H9 (cell line): ENCODE data around the gene EPB41L4B. TPM values are rescaled to one million over a fixed set of nuclear protein-coding genes. Genes with fewer than 3 reads are reported as not detected.

Experiments used
- DNase-seq: peaks from one replicate; pipeline ENCODE4 v3.0.0-alpha.2; 2017
- H2AFZ ChIP-seq: one replicate; pipeline ENCODE4 v1.6.1; 2013; ENCODE audit warnings: mild to moderate bottlenecking, low read length, control low read depth, moderate library complexity
- H2AK5ac ChIP-seq: 2 replicates; pipeline ENCODE4 v1.6.1; 2013; ENCODE audit warnings: low read length, control low read depth, mixed read lengths; ENCODE audit not compliant: insufficient read length
- H2BK120ac ChIP-seq: one replicate; pipeline ENCODE4 v1.6.1; 2013; ENCODE audit warnings: low read depth, mild to moderate bottlenecking, low read length, control low read depth, inconsistent platforms; ENCODE audit not compliant: poor library complexity, severe bottlenecking
- H2BK12ac ChIP-seq: 2 replicates; pipeline ENCODE4 v1.6.1; 2013; ENCODE audit warnings: low read length, control low read depth, mixed read lengths, low read depth; ENCODE audit not compliant: insufficient read length
- H2BK15ac ChIP-seq: 2 replicates; pipeline ENCODE4 v1.6.1; 2013; ENCODE audit warnings: low read depth, low read length, control low read depth
- H2BK20ac ChIP-seq: one replicate; pipeline ENCODE4 v1.6.1; 2013; ENCODE audit warnings: low read depth, mild to moderate bottlenecking, low read length, control low read depth, inconsistent platforms; ENCODE audit not compliant: poor library complexity, severe bottlenecking
- H2BK5ac ChIP-seq: 2 replicates; pipeline ENCODE4 v1.6.1; 2013; ENCODE audit warnings: low read length, control low read depth, mixed read lengths; ENCODE audit not compliant: insufficient read length
- H3K14ac ChIP-seq: 2 replicates; pipeline ENCODE4 v1.6.1; 2013; ENCODE audit warnings: low read length, control low read depth; ENCODE audit not compliant: insufficient read depth
- H3K18ac ChIP-seq: 2 replicates; pipeline ENCODE4 v1.6.1; 2013; ENCODE audit warnings: low read depth, mild to moderate bottlenecking, mixed read lengths, low read length, control low read depth; ENCODE audit not compliant: insufficient read length
- H3K23ac ChIP-seq: 2 replicates; pipeline ENCODE4 v1.6.1; 2013; ENCODE audit warnings: low read length, control low read depth, mixed read lengths, low read depth; ENCODE audit not compliant: insufficient read length
- H3K23me2 ChIP-seq: 2 replicates; pipeline ENCODE4 v1.6.1; 2013; ENCODE audit warnings: low read depth, mild to moderate bottlenecking, mixed read lengths, low read length, control low read depth; ENCODE audit not compliant: insufficient read length, poor library complexity, severe bottlenecking
- H3K27ac ChIP-seq: 2 replicates; pipeline ENCODE4 v1.5.1; 2013; ENCODE audit warnings: low read length, control low read depth, mixed read lengths, low read depth; ENCODE audit not compliant: insufficient read length
- H3K27me3 ChIP-seq: 2 replicates; pipeline ENCODE4 v1.6.1; 2013; ENCODE audit warnings: low read length, control low read depth, inconsistent platforms; ENCODE audit not compliant: insufficient read depth
- H3K4ac ChIP-seq: 2 replicates; pipeline ENCODE4 v1.6.1; 2013; ENCODE audit warnings: low read depth, mild to moderate bottlenecking, control low read depth, inconsistent platforms, low read length, moderate library complexity
- H3K4me1 ChIP-seq: 2 replicates; pipeline ENCODE4 v1.6.1; 2013; ENCODE audit warnings: low read length, control low read depth, inconsistent platforms; ENCODE audit not compliant: insufficient read depth
- H3K4me2 ChIP-seq: 2 replicates; pipeline ENCODE4 v1.6.1; 2013; ENCODE audit warnings: low read length, control low read depth, mixed read lengths; ENCODE audit not compliant: insufficient read length, insufficient read depth
- H3K56ac ChIP-seq: 2 replicates; pipeline ENCODE4 v1.6.1; 2013; ENCODE audit warnings: low read depth, mild to moderate bottlenecking, mixed read lengths, low read length, control low read depth; ENCODE audit not compliant: insufficient read length
- H3K79me1 ChIP-seq: 2 replicates; pipeline ENCODE4 v1.6.1; 2013; ENCODE audit warnings: low read depth, mild to moderate bottlenecking, moderate library complexity, low read length, control low read depth, inconsistent platforms; ENCODE audit not compliant: insufficient read depth, poor library complexity, severe bottlenecking
- H3K79me2 ChIP-seq: 2 replicates; pipeline ENCODE4 v1.6.1; 2013; ENCODE audit warnings: low read length, control low read depth, inconsistent platforms; ENCODE audit not compliant: insufficient read depth
- H3K9ac ChIP-seq: 2 replicates; pipeline ENCODE4 v1.6.1; 2013; ENCODE audit warnings: low read length, control low read depth, mixed read lengths; ENCODE audit not compliant: insufficient read length; ENCODE audit errors: extremely low read depth
- H3K9me3 ChIP-seq: one replicate; pipeline ENCODE4 v1.6.1; 2013; ENCODE audit warnings: low read depth, low read length, inconsistent platforms; ENCODE audit not compliant: control insufficient read depth
- H3T11ph ChIP-seq: one replicate; pipeline ENCODE4 v1.6.1; 2013; ENCODE audit warnings: mild to moderate bottlenecking, low read length, control low read depth, inconsistent platforms
- H4K20me1 ChIP-seq: one replicate; pipeline ENCODE4 v1.6.1; 2013; ENCODE audit not compliant: control insufficient read depth, insufficient read length, insufficient read depth
- H4K5ac ChIP-seq: 2 replicates; pipeline ENCODE4 v1.6.1; 2013; ENCODE audit warnings: low read depth, mild to moderate bottlenecking, mixed read lengths, low read length, control low read depth; ENCODE audit not compliant: insufficient read length
- H4K8ac ChIP-seq: replicated peaks from 2 replicates; pipeline ENCODE4 v1.6.1; 2013; ENCODE audit warnings: low read length, control low read depth, mixed read lengths, low read depth; ENCODE audit not compliant: insufficient read length
- H4K91ac ChIP-seq: 2 replicates; pipeline ENCODE4 v1.6.1; 2013; ENCODE audit warnings: low read depth, mild to moderate bottlenecking, moderate library complexity, mixed read lengths, low read length, control low read depth; ENCODE audit not compliant: insufficient read length
- H3K27ac Mint-ChIP-seq, 3 experiments: 2 replicates in 2 of 3; 3 replicates in 1 of 3; pipeline ENCODE4 v1.8.0; 2020 to 2021; ENCODE audit warnings: mixed read lengths in 3 of 3, mild to moderate bottlenecking in 1 of 3, moderate library complexity in 1 of 3
- H3K27me3 Mint-ChIP-seq: 2 replicates; pipeline ENCODE4 v1.8.0; 2021; ENCODE audit warnings: low read depth, mild to moderate bottlenecking, moderate library complexity, mixed read lengths
- H3K36me3 Mint-ChIP-seq, 3 experiments: 2 replicates in 2 of 3; 3 replicates in 1 of 3; pipeline ENCODE4 v1.8.0; 2020 to 2021; ENCODE audit warnings: low read depth in 3 of 3, mixed read lengths in 3 of 3; ENCODE audit not compliant: insufficient read depth in 1 of 3
- H3K4me1 Mint-ChIP-seq, 2 experiments: 2 replicates each; pipeline ENCODE4 v1.8.0; 2020; ENCODE audit warnings: mixed read lengths in 2 of 2
- H3K4me3 Mint-ChIP-seq, 2 experiments: 2 replicates in 1 of 2; 3 replicates in 1 of 2; pipeline ENCODE4 v1.8.0; 2020 to 2021; ENCODE audit warnings: mild to moderate bottlenecking in 2 of 2, mixed read lengths in 2 of 2, moderate library complexity in 1 of 2
- H3K9me3 Mint-ChIP-seq, 2 experiments: 2 replicates in 1 of 2; 3 replicates in 1 of 2; pipeline ENCODE4 v1.8.0; 2020; ENCODE audit warnings: mild to moderate bottlenecking in 2 of 2, mixed read lengths in 2 of 2, moderate library complexity in 1 of 2
- WGBS: extraction: QIAGEN DNeasy Blood & Tissue Kit; methylation state at CpG from one replicate; pipeline ENCODE4 v1.1.7; 2013; ENCODE audit warnings: missing lambda C conversion rate, low lambda C conversion rate, mixed read lengths; ENCODE audit not compliant: insufficient read length; ENCODE audit errors: extremely low coverage; 5-methylcytosine and 5-hydroxymethylcytosine counted together
- total RNA-seq: library from RNA; stranded (reverse); gene quantifications from 2 replicates; pipeline ENCODE4 v1.2.1, GENCODE V29; 2021
- TF ChIP-seq, protein P1 (sequence below): fragments of 200-600 bp; sonication (generic); conservative IDR thresholded peaks from 3 replicates; pipeline ENCODE4 v1.8.0; 2021; ENCODE audit warnings: antibody characterized with exemption, mild to moderate bottlenecking

The EPB41L4B gene
- total RNA-seq, 1 experiment from 2014 or later: 18.9 TPM

- TF ChIP-seq, protein P1, sequence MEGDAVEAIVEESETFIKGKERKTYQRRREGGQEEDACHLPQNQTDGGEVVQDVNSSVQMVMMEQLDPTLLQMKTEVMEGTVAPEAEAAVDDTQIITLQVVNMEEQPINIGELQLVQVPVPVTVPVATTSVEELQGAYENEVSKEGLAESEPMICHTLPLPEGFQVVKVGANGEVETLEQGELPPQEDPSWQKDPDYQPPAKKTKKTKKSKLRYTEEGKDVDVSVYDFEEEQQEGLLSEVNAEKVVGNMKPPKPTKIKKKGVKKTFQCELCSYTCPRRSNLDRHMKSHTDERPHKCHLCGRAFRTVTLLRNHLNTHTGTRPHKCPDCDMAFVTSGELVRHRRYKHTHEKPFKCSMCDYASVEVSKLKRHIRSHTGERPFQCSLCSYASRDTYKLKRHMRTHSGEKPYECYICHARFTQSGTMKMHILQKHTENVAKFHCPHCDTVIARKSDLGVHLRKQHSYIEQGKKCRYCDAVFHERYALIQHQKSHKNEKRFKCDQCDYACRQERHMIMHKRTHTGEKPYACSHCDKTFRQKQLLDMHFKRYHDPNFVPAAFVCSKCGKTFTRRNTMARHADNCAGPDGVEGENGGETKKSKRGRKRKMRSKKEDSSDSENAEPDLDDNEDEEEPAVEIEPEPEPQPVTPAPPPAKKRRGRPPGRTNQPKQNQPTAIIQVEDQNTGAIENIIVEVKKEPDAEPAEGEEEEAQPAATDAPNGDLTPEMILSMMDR: no peak
- H4K91ac ChIP-seq: no peak overlapping the region
- H3T11ph ChIP-seq: no peak overlapping the region
Observed at GRCh38 chr9:109281518-109281917, 39.3 kb downstream of the EPB41L4B start.

More at GRCh38 chr9:109281518-109281917, 39.3 kb downstream of the EPB41L4B start:
- H3K27ac ChIP-seq: no peak overlapping the region
- H3K9me3 Mint-ChIP-seq: no peaks in the 10 kb centered on the region
- H4K8ac ChIP-seq: no peak overlapping the region
- no peak overlapping the region for H3K23ac ChIP-seq
- no peak overlapping the region for H3K4me3 Mint-ChIP-seq
- no peaks in the 10 kb centered on the region for H3K9me3 ChIP-seq
- no peak overlapping the region for H2BK20ac ChIP-seq
- no peak overlapping the region for H3K4ac ChIP-seq
- no peaks in the 10 kb centered on the region for H3K27me3 ChIP-seq
- no peak overlapping the region for H3K56ac ChIP-seq
- H2BK120ac ChIP-seq: no peak overlapping the region
- H4K5ac ChIP-seq: no peak overlapping the region
- no peak for DNase-seq
- no peak overlapping the region for H3K14ac ChIP-seq
- no peaks in the 10 kb centered on the region for H3K27me3 Mint-ChIP-seq
- H3K9ac ChIP-seq: no peak overlapping the region
- H3K4me2 ChIP-seq: no peak overlapping the region
- no peaks in the 10 kb centered on the region for H4K20me1 ChIP-seq
- peaks cover 5 to 10% of the 10 kb centered on the region in 2 experiments for H3K4me1 Mint-ChIP-seq
- no peak overlapping the region for H2BK15ac ChIP-seq
- peaks cover 3 to 21% (median 11%) of the 10 kb centered on the region in 3 experiments; a peak in 6 of 7 replicates for H3K36me3 Mint-ChIP-seq
- peaks cover 6% of the 10 kb centered on the region; the same call in 1 of the 2 replicates for H3K79me2 ChIP-seq
- H2AFZ ChIP-seq: no peak overlapping the region
- H3K4me1 ChIP-seq: no peaks in the 10 kb centered on the region
- no peak overlapping the region for H3K27ac Mint-ChIP-seq
- no peak overlapping the region for H2BK5ac ChIP-seq
- no peak overlapping the region for H3K18ac ChIP-seq
- H2AK5ac ChIP-seq: no peak overlapping the region
- WGBS: no CpG with 5 or more reads among the region's 8 CpGs
- H3K23me2 ChIP-seq: no peaks in the 10 kb centered on the region
- H2BK12ac ChIP-seq: no peak overlapping the region
- no peaks in the 10 kb centered on the region for H3K79me1 ChIP-seq
